ENCODE measurements around the gene GIPC2. TPM values are rescaled to one million over a fixed set of nuclear protein-coding genes. Genes with fewer than 3 reads are reported as not detected.
"Not testable (repeated sequence)": the region's sequence is repeated elsewhere in the genome, so short reads cannot be mapped to it uniquely, and the experiment has no call there.

The GIPC2 gene
- total RNA-seq, 2 experiments from 2014 or later = 0.23 to 0.38 TPM

DNA sequence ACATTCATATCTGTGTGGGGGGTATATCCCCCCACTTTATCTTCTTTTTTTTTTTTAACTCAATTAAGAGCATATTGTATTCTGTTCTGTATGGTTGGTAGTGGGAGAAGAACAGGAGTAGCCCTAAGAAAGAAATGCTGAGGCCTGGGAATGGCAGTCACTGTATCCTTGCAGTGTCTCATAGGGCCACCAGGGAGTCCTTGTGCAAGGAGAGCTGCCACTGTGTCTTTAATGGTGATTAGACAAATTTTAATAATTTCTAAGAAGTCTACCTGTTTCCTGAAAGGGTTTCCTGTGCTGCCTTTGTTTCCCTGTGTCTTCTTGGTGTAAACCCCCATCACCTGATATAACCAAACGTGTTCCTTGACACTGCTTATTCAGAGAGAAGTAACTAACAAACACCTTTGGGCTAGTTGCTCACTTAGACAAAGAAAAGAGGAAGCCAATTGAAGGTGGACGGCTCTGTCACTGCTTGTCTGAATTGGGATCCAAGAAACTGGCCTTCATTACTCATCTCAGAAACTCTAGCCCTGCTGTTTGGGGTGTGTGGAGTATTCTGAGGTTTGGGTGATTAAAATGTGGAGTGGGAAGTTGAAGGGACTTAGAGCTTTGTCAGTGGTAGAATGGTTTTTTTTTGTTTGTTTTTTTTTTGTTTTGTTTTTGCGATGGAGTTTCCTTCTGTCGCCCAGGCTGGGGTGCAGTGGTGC lies 15.2 kb downstream of the GIPC2 start:
- Mint-ChIP-seq H3K4me1 (peaks cover 7% of the 10 kb centered on the region), H3K9me3 (ENCODE audit: low read depth) (no peaks in the 10 kb centered on the region), H3K27me3 (peaks cover 17% of the 10 kb centered on the region), H3K36me3 (peaks cover 1% of the 10 kb centered on the region), H3K27ac (no peak overlapping the region), H3K4me3 (no peak overlapping the region)
- no peak for DNase-seq
- no peak for ATAC-seq
- CTCF ChIA-PET = interaction anchor here (0.9 kb wide), 1 partner anchor 11 kb away, joined by 3 read pairs; no protein-coding TSS in a partner anchor

DNA sequence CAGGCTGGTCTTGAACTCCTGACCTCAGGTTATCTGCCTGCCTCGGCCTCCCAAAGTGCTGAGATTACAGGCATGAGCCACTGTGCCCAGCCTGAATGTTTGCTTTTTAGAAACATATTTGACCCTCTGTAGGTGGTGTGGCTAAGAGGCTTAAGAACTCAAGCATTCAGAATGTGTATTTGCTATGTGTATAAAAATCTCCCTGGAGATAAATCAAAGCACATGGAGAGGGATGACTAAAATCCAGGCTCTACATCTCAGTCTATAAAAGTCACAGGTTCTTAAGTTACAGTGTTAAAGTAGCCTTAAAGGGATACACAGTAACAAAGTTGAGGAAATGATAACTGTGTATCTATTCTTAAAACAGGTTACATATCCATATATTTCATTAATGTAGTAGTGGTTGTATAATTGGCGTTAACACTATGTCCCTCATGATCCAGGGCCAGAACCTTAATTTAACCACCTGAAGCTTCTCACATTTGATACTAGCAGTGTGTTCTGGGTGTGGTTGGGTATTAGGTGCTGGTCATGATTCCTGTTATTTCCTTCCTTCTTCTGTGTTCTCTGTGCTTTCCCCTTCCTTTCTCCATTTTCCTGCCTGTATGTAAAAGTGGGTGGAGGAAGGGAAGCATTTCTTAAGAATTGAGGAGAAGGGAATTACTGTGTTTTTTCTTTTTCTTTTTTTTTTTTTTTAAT lies 16.2 kb downstream of the GIPC2 start:
- Mint-ChIP-seq H3K9me3 (ENCODE audit: low read depth) (no peaks in the 10 kb centered on the region), H3K27me3 (peaks cover 22% of the 10 kb centered on the region), H3K4me3 (no peak overlapping the region), H3K36me3 (peaks cover 1% of the 10 kb centered on the region), H3K4me1 (peaks cover 7% of the 10 kb centered on the region), H3K27ac (no peak overlapping the region)
- DNase-seq (no peak), ATAC-seq (no peak)
- CTCF ChIA-PET = interaction anchor here (0.6 to 0.9 kb wide), 2 partner anchors 10 to 52 kb away, joined by 3 read pairs; no protein-coding TSS in a partner anchor

DNA sequence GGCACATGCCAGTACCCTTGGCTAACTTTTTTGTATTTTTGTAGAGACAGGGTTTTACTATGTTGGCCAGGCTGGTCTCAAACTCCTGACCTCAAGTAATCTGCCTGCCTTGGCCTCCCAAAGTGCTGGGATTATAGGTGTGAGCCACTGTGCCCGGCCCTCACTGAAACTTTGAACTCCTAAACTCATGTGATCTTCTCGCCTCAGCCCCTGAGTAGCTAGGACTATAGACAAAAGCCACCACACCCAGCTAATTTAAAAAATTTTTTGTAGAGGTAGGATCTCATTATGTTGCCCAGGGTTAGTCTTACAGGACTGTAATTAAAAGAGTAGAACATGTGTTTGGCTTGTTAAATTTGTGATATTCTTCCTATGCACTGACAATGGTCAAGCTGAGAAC lies 19.1 kb downstream of the GIPC2 start:
- H3K27ac Mint-ChIP-seq; ATAC-seq; H3K36me3 Mint-ChIP-seq; CTCF ChIA-PET; H3K4me3 Mint-ChIP-seq; H3K4me1 Mint-ChIP-seq; H3K9me3 Mint-ChIP-seq (ENCODE audit: low read depth); DNase-seq: not testable (repeated sequence)
- H3K27me3 Mint-ChIP-seq = peaks cover 18% of the 10 kb centered on the region

DNA sequence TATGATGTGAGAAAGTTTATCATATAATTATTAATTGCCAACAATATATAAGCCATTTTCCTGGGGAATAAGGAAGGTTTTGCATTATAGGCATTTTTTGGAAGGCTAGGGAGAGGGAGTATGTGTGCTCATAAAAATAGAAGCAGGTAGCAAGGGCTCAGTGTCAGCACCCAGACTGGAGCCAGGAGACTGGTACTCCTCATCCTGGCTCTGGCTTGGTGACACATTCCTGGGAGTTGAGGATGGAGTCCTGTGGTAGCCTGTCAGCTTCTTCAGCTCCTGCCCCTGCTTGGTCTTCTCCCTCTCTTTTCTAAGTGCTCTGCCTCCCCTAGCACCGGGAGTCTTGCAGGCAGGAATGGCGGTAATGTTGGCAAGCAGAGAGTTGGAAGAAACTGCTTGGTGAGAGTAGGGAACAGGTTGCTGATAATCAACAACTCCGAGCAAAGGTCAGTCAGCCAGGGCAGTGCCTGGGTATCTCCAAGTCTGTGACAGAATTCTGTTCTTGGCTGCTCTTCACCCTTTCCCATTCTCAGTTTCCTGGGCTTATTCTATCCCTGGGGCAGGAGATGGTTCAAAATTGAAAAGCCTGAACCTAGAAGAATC lies 23.0 kb downstream of the GIPC2 start:
- no peak overlapping the region for H3K27ac Mint-ChIP-seq
- no peak overlapping the region for H3K4me3 Mint-ChIP-seq
- ATAC-seq = no peak
- H3K27me3 Mint-ChIP-seq = peaks cover 23% of the 10 kb centered on the region
- no peaks in the 10 kb centered on the region for H3K9me3 Mint-ChIP-seq (ENCODE audit: low read depth)
- peaks cover 1% of the 10 kb centered on the region for H3K36me3 Mint-ChIP-seq
- no peak for DNase-seq
- CTCF ChIA-PET = no interaction called here
- H3K4me1 Mint-ChIP-seq = peaks cover 5% of the 10 kb centered on the region

DNA sequence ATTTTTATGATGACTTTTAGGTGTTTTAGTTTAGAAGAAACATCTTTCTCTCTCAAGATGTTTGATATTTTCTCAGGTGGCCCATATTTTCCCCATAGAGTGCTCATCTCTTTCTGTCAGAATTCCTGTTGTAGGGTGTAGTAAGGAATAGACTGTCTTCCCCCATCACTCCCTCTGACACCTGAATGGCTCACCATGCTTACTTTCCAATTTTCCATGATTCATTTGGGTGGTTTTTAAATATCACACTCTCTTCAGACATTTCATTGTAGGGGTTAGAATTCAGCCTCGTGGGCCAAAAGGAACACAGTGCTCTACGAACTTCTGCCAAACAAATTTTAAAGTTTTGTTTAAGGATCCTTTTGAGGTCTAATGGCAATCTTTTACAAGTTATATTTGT lies 24.0 kb downstream of the GIPC2 start:
- CTCF ChIA-PET = no interaction called here
- no peak for DNase-seq
- Mint-ChIP-seq H3K4me3 (no peak overlapping the region), H3K27me3 (peaks cover 20% of the 10 kb centered on the region), H3K4me1 (peaks cover 5% of the 10 kb centered on the region), H3K27ac (no peak overlapping the region), H3K9me3 (ENCODE audit: low read depth) (no peaks in the 10 kb centered on the region), H3K36me3 (no peaks in the 10 kb centered on the region)
- ATAC-seq = no peak

DNA sequence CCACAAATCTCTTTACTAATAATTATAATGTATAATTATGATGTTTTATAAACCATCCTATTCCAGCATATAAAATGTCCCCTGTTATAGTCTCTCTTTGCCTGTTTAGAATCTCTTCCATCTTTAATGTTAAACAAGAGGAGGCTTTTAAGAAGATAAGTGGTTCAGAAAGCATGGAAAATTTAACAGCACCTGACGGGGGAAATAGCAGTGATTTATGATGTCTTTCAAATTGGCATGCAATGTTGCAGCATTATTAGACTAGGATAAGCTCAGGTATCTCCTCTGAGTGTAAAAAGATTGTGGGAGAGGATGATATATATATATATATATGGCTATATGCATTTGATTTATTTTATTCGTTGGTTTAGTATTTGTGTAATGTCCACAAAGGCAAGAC lies 24.4 kb downstream of the GIPC2 start:
- CTCF ChIA-PET = no interaction called here
- no peak overlapping the region for H3K27ac Mint-ChIP-seq
- H3K36me3 Mint-ChIP-seq = no peaks in the 10 kb centered on the region
- no peak overlapping the region for H3K4me3 Mint-ChIP-seq
- ATAC-seq = no peak
- no peak for DNase-seq
- peaks cover 17% of the 10 kb centered on the region for H3K27me3 Mint-ChIP-seq
- H3K4me1 Mint-ChIP-seq = peaks cover 5% of the 10 kb centered on the region
- H3K9me3 Mint-ChIP-seq (ENCODE audit: low read depth) = no peaks in the 10 kb centered on the region

DNA sequence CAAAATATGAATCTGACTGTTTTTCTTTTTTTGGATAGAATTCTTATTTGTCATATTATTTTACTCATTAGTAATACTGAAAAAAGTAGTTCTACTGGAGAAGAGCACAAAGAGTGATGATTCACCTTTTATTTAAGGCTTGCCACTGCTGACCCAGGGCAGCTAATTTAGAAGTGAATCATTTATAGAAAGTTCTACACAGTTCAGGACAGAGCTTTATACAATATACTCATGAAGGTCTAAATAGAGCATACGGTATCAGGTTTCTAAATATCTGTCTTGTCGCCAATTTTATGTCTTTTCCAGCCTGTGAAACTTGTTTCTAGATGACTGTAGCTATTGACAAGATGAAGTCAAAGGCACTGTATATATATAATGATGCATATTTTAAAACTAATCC lies 25.0 kb downstream of the GIPC2 start:
- Mint-ChIP-seq H3K36me3 (no peaks in the 10 kb centered on the region), H3K27ac (no peak overlapping the region), H3K4me1 (peaks cover 5% of the 10 kb centered on the region), H3K4me3 (no peak overlapping the region), H3K9me3 (ENCODE audit: low read depth) (no peaks in the 10 kb centered on the region), H3K27me3 (peaks cover 16% of the 10 kb centered on the region)
- DNase-seq (no peak), ATAC-seq (no peak)
- CTCF ChIA-PET = no interaction called here

DNA sequence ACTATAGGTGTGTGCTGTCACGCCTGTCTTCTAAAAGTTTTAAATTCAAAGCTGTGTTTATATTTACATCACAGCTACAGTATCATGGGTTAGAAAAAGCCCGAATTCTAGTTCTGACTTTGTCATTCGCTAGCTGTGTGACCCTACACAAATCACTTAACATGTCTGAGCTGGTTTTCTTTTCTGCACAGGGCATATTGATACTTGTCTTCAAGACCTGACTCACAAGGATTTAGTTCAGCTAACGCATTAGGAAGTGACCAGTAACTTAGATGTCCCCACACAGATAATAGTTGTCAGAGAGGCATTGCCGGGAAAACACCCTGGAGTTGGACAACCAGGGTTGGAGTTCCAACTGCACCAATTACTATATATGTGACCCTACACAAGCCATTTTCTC lies 25.9 kb downstream of the GIPC2 start:
- Mint-ChIP-seq H3K27ac (no peak overlapping the region), H3K36me3 (no peaks in the 10 kb centered on the region), H3K9me3 (ENCODE audit: low read depth) (no peaks in the 10 kb centered on the region), H3K4me3 (no peak overlapping the region), H3K27me3 (peaks cover 14% of the 10 kb centered on the region), H3K4me1 (peaks cover 5% of the 10 kb centered on the region)
- ATAC-seq (no peak), DNase-seq (no peak)
- CTCF ChIA-PET = interaction anchor here (1.3 kb wide), 1 partner anchor 10 kb away, joined by 3 read pairs; no protein-coding TSS in a partner anchor

DNA sequence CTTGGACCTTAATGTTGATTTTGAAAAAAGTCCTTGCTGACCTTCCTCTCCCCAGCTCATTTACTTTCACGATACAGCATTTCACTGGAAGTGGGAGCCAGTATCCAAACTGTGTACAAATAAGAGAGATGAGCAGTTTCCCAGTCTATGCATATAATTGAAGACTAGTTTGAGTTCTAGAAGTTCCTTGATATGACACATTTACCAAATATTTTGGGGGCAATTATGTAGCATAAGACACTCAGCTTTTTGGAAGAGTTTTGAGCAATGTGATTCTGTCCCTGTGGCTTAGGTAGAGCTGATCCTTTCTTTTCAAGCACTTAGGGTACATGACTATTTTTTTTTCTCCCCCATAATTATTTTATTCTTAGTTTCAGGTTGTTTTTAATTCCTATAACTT lies 26.4 kb downstream of the GIPC2 start:
- CTCF ChIA-PET = interaction anchor here (1.3 kb wide), 1 partner anchor 11 kb away, joined by 3 read pairs; no protein-coding TSS in a partner anchor
- H3K36me3 Mint-ChIP-seq = no peaks in the 10 kb centered on the region
- no peaks in the 10 kb centered on the region for H3K9me3 Mint-ChIP-seq (ENCODE audit: low read depth)
- no peak overlapping the region for H3K27ac Mint-ChIP-seq
- ATAC-seq (no peak), DNase-seq (no peak)
- H3K27me3 Mint-ChIP-seq = peaks cover 11% of the 10 kb centered on the region
- H3K4me3 Mint-ChIP-seq = no peak overlapping the region
- peaks cover 5% of the 10 kb centered on the region for H3K4me1 Mint-ChIP-seq

DNA sequence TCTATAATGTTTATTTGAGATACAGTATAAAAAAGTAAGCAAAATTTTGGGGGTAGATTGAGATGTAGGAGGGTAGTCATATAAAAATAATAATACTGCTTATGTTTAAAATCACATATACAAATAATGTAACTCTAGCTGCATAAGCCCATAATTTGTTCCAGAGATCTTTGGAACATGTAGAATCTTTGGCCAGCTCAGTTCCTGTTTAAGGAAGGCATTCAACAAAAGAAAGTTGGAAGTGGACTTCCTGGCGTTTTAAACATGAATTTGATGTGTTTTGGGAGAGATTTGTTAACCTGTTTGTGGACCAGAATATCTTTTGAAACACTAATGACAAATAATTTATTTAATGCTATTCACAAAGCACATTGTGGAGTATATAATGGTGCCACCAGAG lies 27.7 kb downstream of the GIPC2 start:
- ATAC-seq (no peak), DNase-seq (no peak)
- CTCF ChIA-PET = no interaction called here
- Mint-ChIP-seq H3K27ac (no peak overlapping the region), H3K27me3 (peaks cover 11% of the 10 kb centered on the region), H3K4me3 (no peak overlapping the region), H3K4me1 (peaks cover 5% of the 10 kb centered on the region), H3K36me3 (no peaks in the 10 kb centered on the region), H3K9me3 (ENCODE audit: low read depth) (no peaks in the 10 kb centered on the region)

DNA sequence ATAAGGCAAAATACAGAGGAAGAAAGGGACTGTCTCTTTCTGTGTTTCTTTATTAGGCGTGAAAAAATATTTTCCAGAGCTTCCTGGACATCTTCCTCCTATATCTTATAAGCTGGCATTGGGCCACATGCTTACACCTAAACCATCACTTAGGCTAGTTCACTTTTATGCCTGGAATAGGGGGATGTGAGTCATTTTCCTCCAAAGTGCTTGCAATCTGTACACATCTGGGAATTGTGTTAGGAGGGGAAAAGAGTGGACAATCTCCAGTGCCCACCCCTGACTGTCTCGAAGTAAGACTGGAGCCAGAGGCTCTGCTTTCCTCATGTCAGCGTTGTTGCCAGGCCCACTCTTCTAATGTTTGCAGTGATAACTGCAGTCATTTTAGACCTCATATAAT lies 29.9 kb downstream of the GIPC2 start:
- ATAC-seq (no peak), DNase-seq (no peak)
- Mint-ChIP-seq H3K9me3 (ENCODE audit: low read depth) (no peaks in the 10 kb centered on the region), H3K27ac (no peak overlapping the region), H3K4me1 (peaks cover 13% of the 10 kb centered on the region), H3K4me3 (no peak overlapping the region), H3K36me3 (peaks cover 3% of the 10 kb centered on the region), H3K27me3 (peaks cover 5% of the 10 kb centered on the region)
- CTCF ChIA-PET = no interaction called here

DNA sequence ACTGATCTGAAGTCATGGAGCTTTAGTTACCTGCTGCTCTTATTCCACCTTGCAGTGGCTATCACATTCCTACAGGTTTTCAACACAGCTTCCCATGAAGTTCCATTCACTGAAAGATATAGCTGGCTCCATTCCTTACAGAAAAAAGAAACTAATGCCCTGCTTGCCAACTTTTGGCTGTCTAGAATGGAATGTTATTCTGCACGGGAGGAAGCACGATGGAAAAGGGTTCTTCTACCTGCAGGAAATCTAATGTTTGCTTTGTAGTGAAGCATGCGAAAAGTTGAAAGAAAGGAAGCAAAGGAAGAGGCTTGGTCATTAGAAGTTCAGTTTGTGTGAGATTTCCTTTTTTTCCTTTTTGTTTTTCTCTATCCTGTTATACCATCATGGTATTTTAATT lies 32.6 kb downstream of the GIPC2 start:
- H3K27ac Mint-ChIP-seq = no peak overlapping the region
- ATAC-seq = no peak
- CTCF ChIA-PET = no interaction called here

DNA sequence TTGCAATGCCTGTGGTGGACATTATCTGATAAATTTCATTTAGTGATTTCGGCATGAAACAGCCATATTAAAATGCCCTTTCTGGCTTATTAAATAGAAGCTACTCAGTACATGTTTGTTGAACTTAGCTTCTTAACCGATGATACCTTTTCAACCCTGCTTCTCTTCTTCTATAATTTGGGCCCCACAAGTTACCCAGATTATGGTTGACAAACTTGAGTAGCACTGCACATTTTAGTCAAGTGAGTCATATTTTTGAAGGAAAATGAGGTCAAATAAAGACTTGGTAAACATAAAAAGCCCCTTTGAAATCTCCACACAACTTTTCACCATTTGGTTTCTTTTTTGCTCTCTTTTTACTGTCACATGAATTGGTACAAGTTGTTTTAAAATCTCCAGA lies 33.8 kb downstream of the GIPC2 start:
- DNase-seq = no peak
- CTCF ChIA-PET = interaction anchor here (0.9 kb wide), 1 partner anchor 23 kb away, joined by 3 read pairs; no protein-coding TSS in a partner anchor
- Mint-ChIP-seq H3K27ac (no peak overlapping the region), H3K27me3 (no peaks in the 10 kb centered on the region), H3K9me3 (ENCODE audit: low read depth) (no peaks in the 10 kb centered on the region), H3K36me3 (peaks cover 3% of the 10 kb centered on the region), H3K4me1 (peaks cover 15% of the 10 kb centered on the region), H3K4me3 (no peak overlapping the region)
- ATAC-seq = no peak

More for the DNA sequence above, 32.6 kb downstream of the GIPC2 start:
- DNase-seq = no peak
- H3K27me3 Mint-ChIP-seq = no peaks in the 10 kb centered on the region
- H3K4me3 Mint-ChIP-seq = no peak overlapping the region
- H3K4me1 Mint-ChIP-seq = peaks cover 15% of the 10 kb centered on the region
- H3K9me3 Mint-ChIP-seq (ENCODE audit: low read depth) = no peaks in the 10 kb centered on the region
- H3K36me3 Mint-ChIP-seq = peaks cover 3% of the 10 kb centered on the region

DNA sequence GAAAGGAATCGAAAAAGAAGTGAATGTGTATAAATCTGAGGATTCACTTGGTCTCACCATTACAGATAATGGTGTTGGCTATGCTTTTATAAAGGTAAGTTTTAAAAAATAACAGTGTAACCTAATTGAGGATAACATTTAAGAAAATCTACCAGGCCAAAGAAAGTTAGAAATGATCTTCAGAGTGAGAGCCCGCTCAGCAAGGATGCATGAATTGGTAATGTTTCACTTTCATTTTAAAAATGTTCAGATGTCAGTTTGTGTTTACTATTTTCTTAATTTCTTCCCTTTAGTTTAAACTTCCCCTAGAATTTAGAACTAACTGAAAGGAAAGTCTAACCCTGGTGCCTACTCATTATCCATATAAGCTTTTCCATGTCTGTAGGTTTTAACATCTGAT lies 35.0 kb downstream of the GIPC2 start:
- Mint-ChIP-seq H3K4me3 (peak overlapping the region; percentile 67), H3K4me1 (peaks cover 15% of the 10 kb centered on the region), H3K27ac (peak overlapping the region; percentile 80), H3K36me3 (peaks cover 7% of the 10 kb centered on the region), H3K27me3 (no peaks in the 10 kb centered on the region), H3K9me3 (ENCODE audit: low read depth) (peaks cover 4% of the 10 kb centered on the region)
- CTCF ChIA-PET = no interaction called here
- ATAC-seq (peak; percentile 61), DNase-seq (no peak)

Measured in activated CD8-positive, alpha-beta memory T cell treated with anti-CD3 and anti-CD28 coated beads, Interleukin-2, amount 10 ng/mL, durations not matched to agents 7 days and 5 days (primary cell).